HL-60 (cell line): Measurements from ENCODE around the gene MAK.

Experiments used
- DNase-seq, 2 experiments: peaks; one replicate each; pipeline ENCODE4 v3.0.0-alpha.2; 2010 to 2020; ENCODE audit warnings: low read depth in 1 of 2, low spot score in 1 of 2
- H3K27ac ChIP-seq: fragments of 250-450 bp; sonication (Bioruptor Pico); replicated peaks from 2 replicates; pipeline ENCODE4 v1.5.1; 2020; ENCODE audit warnings: mild to moderate bottlenecking, moderate library complexity
- H3K27me3 ChIP-seq: fragments of 250-450 bp; sonication (Bioruptor Pico); 2 replicates; pipeline ENCODE4 v1.5.1; 2021; ENCODE audit warnings: mild to moderate bottlenecking, moderate library complexity; ENCODE audit not compliant: insufficient read depth, poor library complexity, severe bottlenecking
- H3K4me3 ChIP-seq: replicated peaks from 2 replicates; pipeline ENCODE4 v1.5.1; 2011; ENCODE audit warnings: mild to moderate bottlenecking, control low read depth, low read length; ENCODE audit not compliant: insufficient read depth
- CTCF ChIP-seq: IDR thresholded peaks from one replicate; pipeline ENCODE4 v1.5.1; 2011; ENCODE audit warnings: low read length, control low read depth, inconsistent platforms; ENCODE audit not compliant: insufficient read depth
- GABPA ChIP-seq: IDR thresholded peaks from 2 replicates; pipeline ENCODE4 v1.6.1; 2012; ENCODE audit warnings: low read depth
- POLR2AphosphoS5 ChIP-seq: IDR thresholded peaks from 2 replicates; pipeline ENCODE4 v1.6.1; 2012; ENCODE audit warnings: low read depth
- REST ChIP-seq: IDR thresholded peaks from 2 replicates; pipeline ENCODE4 v1.6.1; 2012; ENCODE audit warnings: low read depth; ENCODE audit not compliant: insufficient replicate concordance
- SPI1 ChIP-seq: IDR thresholded peaks from 2 replicates; pipeline ENCODE4 v1.6.1; 2012; ENCODE audit warnings: low read depth, mild to moderate bottlenecking, borderline replicate concordance

MAK gene

DNA sequence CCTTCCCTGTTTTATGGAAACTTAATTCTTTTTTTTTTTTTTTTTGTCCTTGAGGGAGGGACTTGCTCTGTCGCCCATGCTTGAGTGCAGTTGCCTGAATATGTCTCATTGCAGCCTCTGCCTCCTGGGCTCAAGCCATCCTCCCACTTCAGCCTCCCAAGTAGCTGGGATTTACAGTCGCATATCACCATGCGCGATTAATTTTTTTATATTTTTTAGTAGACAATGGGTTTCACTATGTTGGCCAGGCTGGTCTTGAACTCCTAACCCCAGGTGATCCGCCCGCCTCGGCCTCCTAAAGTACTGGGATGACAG, 114.8 kb downstream of the MAK start:
- H3K4me3 ChIP-seq = peak overlapping the region; percentile 46
- no peak for DNase-seq
- H3K27ac ChIP-seq = peak overlapping the region; percentile 79

GRCh38 chr6:10722820-10723566, 115.3 kb downstream of the MAK start, which contains the start of gene TMEM14C:
Gene TMEM14C, plus strand, starts transcription at chr6:10723070. Its CDS starts 1,544 bp downstream, at chr6:10724614.
- H3K27ac ChIP-seq = peak within 1 kb of the TSS; percentile 79
- no peaks in the 10 kb centered on the region for H3K27me3 ChIP-seq
- peak; percentile 96 for DNase-seq
- TF ChIP-seq SPI1 (no peak), POLR2AphosphoS5 (peak; percentile 86), CTCF (no peak), REST (peak; percentile 57), GABPA (0 out of 2 replicates have a peak, but pooled peaks have one; percentile 46)
- peak within 1 kb of the TSS; percentile 46 for H3K4me3 ChIP-seq

More for the DNA sequence above, 114.8 kb downstream of the MAK start:
- TF ChIP-seq REST = no peak
- TF ChIP-seq POLR2AphosphoS5 = no peak
- TF ChIP-seq GABPA = no peak
- TF ChIP-seq SPI1 = no peak
- no peak for TF ChIP-seq CTCF
- H3K27me3 ChIP-seq = no peaks in the 10 kb centered on the region

- Histone ChIP-seq H3K27me3 (no peaks in the 10 kb centered on the region), H3K4me3 (peak overlapping the region; percentile 46), H3K27ac (peak overlapping the region; percentile 79)
- no peak for TF ChIP-seq POLR2AphosphoS5
- no peak for TF ChIP-seq SPI1
- no peak for TF ChIP-seq CTCF
- no peak for TF ChIP-seq GABPA
- TF ChIP-seq REST = no peak
- DNase-seq = no peak
Observed at GRCh38 chr6:10722570-10722819, 115.8 kb downstream of the MAK start.
